ENCODE measurements around the gene ASCC3.

DNA sequence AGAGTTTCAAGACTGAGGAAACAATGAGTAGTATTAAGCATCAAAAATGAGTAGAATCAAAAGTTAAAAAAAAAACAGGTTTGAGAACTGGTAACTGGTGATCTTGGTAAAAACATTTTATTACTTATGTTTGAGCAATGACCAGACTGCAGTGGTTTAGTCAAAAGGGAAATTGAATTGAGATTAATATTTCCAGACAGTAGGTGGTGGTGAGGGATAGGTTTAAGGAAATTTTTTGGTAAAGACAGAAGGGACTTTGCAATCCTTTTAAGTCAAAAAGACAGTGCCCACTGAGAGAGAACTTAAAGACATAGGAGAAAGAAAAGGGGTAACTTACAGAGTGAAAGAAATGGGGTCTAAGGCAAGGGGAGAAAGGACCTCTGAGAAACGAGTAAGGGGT lies 156.9 kb downstream of the ASCC3 start:
- TF ChIP-seq TAF1 (IDR thresholded peaks at IDR 0.05; ENCODE audit: low read depth, low read length) (no peak), POLR2AphosphoS5 (IDR thresholded peaks at IDR 0.05; ENCODE audit: low read depth, low read length) (no peak), POLR2A (IDR thresholded peaks at IDR 0.05; ENCODE audit: low read depth, low read length) (no peak), SPI1 (IDR thresholded peaks at IDR 0.05; ENCODE audit: low read depth, low read length) (no peak), PAX5 (IDR thresholded peaks at IDR 0.05; ENCODE audit: insufficient read depth, low read length, severe bottlenecking) (no peak)

All from GM12891 (cell line).